ENCODE data around the gene ARID1A.

DNA sequence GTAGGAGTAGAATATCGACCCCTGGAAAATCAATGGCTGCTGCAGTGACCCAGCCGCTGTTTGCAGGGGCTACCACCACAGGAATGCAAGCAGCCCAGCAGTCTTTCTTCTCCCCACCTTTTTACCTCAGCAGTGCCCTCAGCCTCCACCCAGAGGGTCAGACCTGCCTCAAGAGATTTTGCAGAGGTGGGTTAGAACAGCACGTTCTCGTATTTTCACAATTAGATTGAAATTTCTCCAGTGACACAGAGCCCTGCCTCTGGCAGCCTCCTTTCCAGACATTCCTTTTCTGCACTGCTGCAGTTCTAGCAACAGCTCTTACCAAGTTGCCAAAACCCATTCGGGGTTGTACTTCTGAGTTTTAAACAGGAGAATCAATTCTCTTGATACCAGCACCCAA is 53.6 kb downstream of the ARID1A start:
- TF ChIP-seq POLR2A (IDR thresholded peaks at IDR 0.05; ENCODE audit: low read length), result no peak
- no peak for TF ChIP-seq GATA1 (IDR thresholded peaks at IDR 0.05; ENCODE audit: low read depth, low read length)
